Naive thymus-derived CD4-positive, alpha-beta T cell (primary cell): ENCODE data around the gene FUT2. TPM values are rescaled to one million over a fixed set of nuclear protein-coding genes. Genes with fewer than 3 reads are reported as not detected.
"Not testable (repeated sequence)": the region's sequence is repeated elsewhere in the genome, so short reads cannot be mapped to it uniquely, and the experiment has no call there.

ENCODE experiments used
- ATAC-seq: fragments of 150-1000 bp; cut with Tn5 transposase; 2 replicates; pipeline ENCODE4 v1.10.0; 2021; ENCODE audit warnings: mild to moderate bottlenecking, moderate library complexity
- CTCF ChIA-PET: fragments of 350-600 bp; sonication (Branson Sonifier 250); formaldehyde crosslinking; loops from one replicate; lab custom pipeline; 2021; ENCODE audit warnings: antibody characterized with exemption; lab: Charles Lee
- POLR2A ChIA-PET: fragments of 350-600 bp; sonication (Branson Sonifier 250); formaldehyde crosslinking; loops from one replicate; lab custom pipeline; 2021; ENCODE audit warnings: antibody characterized with exemption, inconsistent platforms; lab: Charles Lee
- DNase-seq, 9 donors: peaks; one replicate each; pipeline versions ENCODE4 v3.0.0 to v3.0.0-alpha.2; 2020 to 2022; ENCODE audit warnings: mixed read lengths in 1 of 9
- H3K27ac ChIP-seq: one replicate; pipeline ENCODE4 v1.7.0; 2013; ENCODE audit warnings: mild to moderate bottlenecking, low read depth, low read length, moderate library complexity
- H3K27me3 ChIP-seq, 2 donors: one replicate each; pipeline ENCODE4 v1.7.0; 2013; ENCODE audit warnings: low read length in 2 of 2, mild to moderate bottlenecking in 2 of 2, moderate library complexity in 2 of 2; ENCODE audit not compliant: control insufficient read depth in 2 of 2, insufficient read depth in 2 of 2
- H3K36me3 ChIP-seq, 3 experiments: 1 replicate in 2 of 3; 2 replicates in 1 of 3; pipeline ENCODE4 v1.7.0; 2013; ENCODE audit warnings: low read length in 3 of 3, mild to moderate bottlenecking in 3 of 3, moderate library complexity in 1 of 3; ENCODE audit not compliant: insufficient read depth in 3 of 3, control insufficient read depth in 2 of 3
- H3K4me1 ChIP-seq, 2 donors: one replicate each; pipeline ENCODE4 v1.7.0; 2013; ENCODE audit warnings: low read length in 2 of 2, mild to moderate bottlenecking in 2 of 2, moderate library complexity in 1 of 2; ENCODE audit not compliant: control insufficient read depth in 2 of 2, insufficient read depth in 2 of 2
- H3K4me3 ChIP-seq: 2 replicates; pipeline ENCODE4 v1.7.0; 2013; ENCODE audit warnings: mild to moderate bottlenecking, low read length
- H3K9me3 ChIP-seq, 3 experiments: 1 replicate in 2 of 3; 2 replicates in 1 of 3; pipeline ENCODE4 v1.7.0; 2013; ENCODE audit warnings: low read length in 3 of 3; ENCODE audit not compliant: control insufficient read depth in 2 of 3
- H3K27ac Mint-ChIP-seq, 9 donors: one replicate each; pipeline ENCODE4 v1.8.0; 2020 to 2022; ENCODE audit warnings: mixed read lengths in 9 of 9, mild to moderate bottlenecking in 8 of 9, moderate library complexity in 5 of 9, inconsistent platforms in 2 of 9
- H3K27me3 Mint-ChIP-seq, 5 donors: one replicate each; pipeline ENCODE4 v1.8.0; 2021 to 2022; ENCODE audit warnings: mixed read lengths in 5 of 5, mild to moderate bottlenecking in 1 of 5
- H3K36me3 Mint-ChIP-seq, 5 donors: one replicate each; pipeline ENCODE4 v1.8.0; 2020 to 2022; ENCODE audit warnings: mixed read lengths in 5 of 5, mild to moderate bottlenecking in 3 of 5, inconsistent platforms in 1 of 5
- H3K4me1 Mint-ChIP-seq, 7 donors: one replicate each; pipeline ENCODE4 v1.8.0; 2020 to 2022; ENCODE audit warnings: mixed read lengths in 7 of 7, mild to moderate bottlenecking in 3 of 7, inconsistent platforms in 1 of 7
- H3K4me3 Mint-ChIP-seq, 10 donors: one replicate each; pipeline ENCODE4 v1.8.0; 2020 to 2022; ENCODE audit warnings: mild to moderate bottlenecking in 10 of 10, mixed read lengths in 10 of 10, moderate library complexity in 6 of 10, inconsistent platforms in 2 of 10
- H3K9me3 Mint-ChIP-seq, 11 donors: one replicate each; pipeline ENCODE4 v1.8.0; 2020 to 2022; ENCODE audit warnings: mixed read lengths in 11 of 11, mild to moderate bottlenecking in 4 of 11, inconsistent platforms in 1 of 11, moderate library complexity in 1 of 11
- intact Hi-C, 2 donors: fragments of 100-400 bp; cut with micrococcal nuclease; formaldehyde crosslinking; loops; one replicate each; pipeline ENCODE4 v1.15.1; 2023
- polyA plus RNA-seq, 2 donors: library from polyadenylated mRNA; unstranded; fragments of 300-500 nt; fragmentation: Illumina TruSeq; gene quantifications; one replicate each; pipeline ENCODE4 v1.2.3, GENCODE V29; 2021
- total RNA-seq, 6 experiments: library from RNA in 5 of 6; stranded (reverse) in 5 of 6; gene quantifications; 1 replicate in 5 of 6; 2 replicates in 1 of 6; pipeline ENCODE4 v1.2.3 and lab custom pipeline; 2021 to 2026

FUT2 gene
- total and polyA plus RNA-seq, 7 experiments from 2014 or later, result 0.09 to 0.78 TPM; not detected in 5

- ChIA-PET CTCF (interaction anchor here (1.0 kb wide), 1 partner anchor 24 kb away, joined by 3 read pairs; no protein-coding TSS in a partner anchor), POLR2A (interaction anchor here (0.9 to 3.8 kb wide), 6 partner anchors 10 to 251 kb away, joined by 3 to 21 read pairs (median 3); partner anchors contain the start of genes CA11, RPL18 and SPHK2)
- ATAC-seq (no peak), DNase-seq (no peak)
- peaks cover 0 to 2% (median 0%) of the 10 kb centered on the region in 11 donors for H3K9me3 Mint-ChIP-seq
- intact Hi-C loops, result loop anchor here (1.0 to 5.0 kb wide), 13 partner anchors 10 to 370 kb away; partner anchors contain the start of genes DBP (in 2 of the 2), GYS1 (in 2 of the 2), RUVBL2 (in 2 of the 2) and CA11 (in 1 of the 2)
- peak overlapping the region; percentile 75 to 91 (median 86) for H3K4me3 Mint-ChIP-seq
- H3K9me3 ChIP-seq, result no peaks in the 10 kb centered on the region
- H3K36me3 ChIP-seq, result peaks cover 0 to 4% (median 0%) of the 10 kb centered on the region in 3 experiments
- H3K4me1 Mint-ChIP-seq, result peaks cover 9 to 24% (median 20%) of the 10 kb centered on the region in 7 donors
- H3K27ac Mint-ChIP-seq, result peak overlapping the region in 8 of 9 donors; percentile 26 to 87 (median 70)
- peak overlapping the region; percentile 95 for H3K4me3 ChIP-seq
- peaks cover 11 to 12% of the 10 kb centered on the region in 2 donors for H3K4me1 ChIP-seq
- H3K36me3 Mint-ChIP-seq, result peaks cover 0 to 8% (median 0%) of the 10 kb centered on the region in 5 donors
- no peaks in the 10 kb centered on the region for H3K27me3 Mint-ChIP-seq
- H3K27ac ChIP-seq, result peak overlapping the region; percentile 79
- H3K27me3 ChIP-seq, result no peaks in the 10 kb centered on the region
These were observed 19.2 kb downstream of the FUT2 start for GRCh38 chr19:48714759-48715675.

GRCh38 chr19:48715681-48716171 lies 20.0 kb downstream of the FUT2 start:
- no peaks in the 10 kb centered on the region for H3K27me3 Mint-ChIP-seq
- peaks cover 0 to 8% (median 0%) of the 10 kb centered on the region in 5 donors for H3K36me3 Mint-ChIP-seq
- H3K4me3 Mint-ChIP-seq, result peak overlapping the region in 7 of 10 donors; percentile 21 to 88 (median 47)
- Histone ChIP-seq H3K27ac (no peak overlapping the region), H3K9me3 (no peaks in the 10 kb centered on the region), H3K4me3 (no peak overlapping the region), H3K4me1 (peaks cover 11 to 12% of the 10 kb centered on the region in 2 donors), H3K36me3 (peaks cover 0 to 4% (median 0%) of the 10 kb centered on the region in 3 experiments), H3K27me3 (no peaks in the 10 kb centered on the region)
- H3K9me3 Mint-ChIP-seq, result peaks cover 0 to 2% (median 0%) of the 10 kb centered on the region in 11 donors
- peak overlapping the region in 1 of 9 donors; percentile 88 for H3K27ac Mint-ChIP-seq
- ChIA-PET POLR2A (interaction anchor here (3.8 kb wide), 1 partner anchor 10 kb away, joined by 21 read pairs; no protein-coding TSS in a partner anchor), CTCF (no interaction called here)
- ATAC-seq (no peak), DNase-seq (no peak)
- intact Hi-C loops, result loop anchor here (2.0 kb wide), 2 partner anchors 223 to 247 kb away; partner anchors contain the start of gene CYTH2 (in 1 of the 2)
- peaks cover 13 to 28% (median 23%) of the 10 kb centered on the region in 7 donors for H3K4me1 Mint-ChIP-seq

GRCh38 chr19:48716562-48717291 lies 21.0 kb downstream of the FUT2 start:
- no peak for DNase-seq
- H3K4me3 Mint-ChIP-seq, result peak overlapping the region in 6 of 10 donors; percentile 4 to 60 (median 34)
- Histone ChIP-seq H3K27me3 (no peaks in the 10 kb centered on the region), H3K27ac (no peak overlapping the region), H3K9me3 (no peaks in the 10 kb centered on the region), H3K4me3 (no peak overlapping the region), H3K4me1 (peaks cover 17% of the 10 kb centered on the region in 2 donors), H3K36me3 (peaks cover 0 to 4% (median 0%) of the 10 kb centered on the region in 3 experiments)
- no peak for ATAC-seq
- peaks cover 19 to 35% (median 28%) of the 10 kb centered on the region in 7 donors for H3K4me1 Mint-ChIP-seq
- POLR2A ChIA-PET, result interaction anchor here (3.8 kb wide), 1 partner anchor 9 kb away, joined by 21 read pairs; no protein-coding TSS in a partner anchor
- no peaks in the 10 kb centered on the region for H3K27me3 Mint-ChIP-seq
- no peaks in the 10 kb centered on the region for H3K9me3 Mint-ChIP-seq
- intact Hi-C loops, result no loop called here
- H3K27ac Mint-ChIP-seq, result peak overlapping the region in 4 of 9 donors; percentile 32 to 82 (median 64)
- CTCF ChIA-PET, result interaction anchor here (0.8 kb wide), 1 partner anchor 31 kb away, joined by 3 read pairs; no protein-coding TSS in a partner anchor
- peaks cover 0 to 2% (median 0%) of the 10 kb centered on the region in 5 donors for H3K36me3 Mint-ChIP-seq

DNA sequence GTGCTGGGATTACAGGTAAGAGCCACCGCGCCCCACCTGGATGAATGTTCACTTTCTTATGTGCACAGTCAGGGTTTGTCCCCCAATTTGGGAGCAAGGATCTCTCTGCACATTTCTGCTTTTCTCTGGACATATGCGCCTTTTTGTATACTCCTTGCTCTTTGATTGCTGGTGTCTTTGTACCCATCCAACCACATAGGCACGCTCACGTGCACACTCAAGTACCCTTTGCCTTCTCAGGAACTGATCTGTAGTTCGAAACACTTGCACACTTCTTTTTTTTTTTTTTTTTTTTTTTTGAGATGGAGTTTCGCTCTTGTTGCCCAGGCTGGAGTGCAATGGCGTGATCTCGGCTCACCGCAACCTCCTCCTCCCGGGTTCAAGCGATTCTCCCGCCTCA lies 22.3 kb downstream of the FUT2 start:
- H3K4me3 ChIP-seq, H3K27me3 Mint-ChIP-seq, H3K36me3 ChIP-seq, H3K9me3 Mint-ChIP-seq, POLR2A ChIA-PET, H3K9me3 ChIP-seq, H3K27me3 ChIP-seq, ATAC-seq, H3K27ac ChIP-seq, intact Hi-C loops, CTCF ChIA-PET, DNase-seq, H3K27ac Mint-ChIP-seq, H3K36me3 Mint-ChIP-seq: not testable (repeated sequence)
- Mint-ChIP-seq H3K4me1 (peaks cover 14 to 31% (median 24%) of the 10 kb centered on the region in 7 donors), H3K4me3 (peak overlapping the region in 1 of 10 donors; percentile 43)
- H3K4me1 ChIP-seq, result peaks cover 13 to 15% of the 10 kb centered on the region in 2 donors

- no peak overlapping the region for H3K4me3 ChIP-seq
- no peak for DNase-seq
- H3K36me3 ChIP-seq, result peaks cover 0 to 1% (median 0%) of the 10 kb centered on the region in 3 experiments
- Mint-ChIP-seq H3K27me3 (no peaks in the 10 kb centered on the region), H3K4me1 (peaks cover 12 to 25% (median 22%) of the 10 kb centered on the region in 7 donors), H3K4me3 (peak overlapping the region in 3 of 10 donors; percentile 4 to 17 (median 17)), H3K9me3 (no peaks in the 10 kb centered on the region), H3K27ac (peak overlapping the region in 1 of 9 donors; percentile 63), H3K36me3 (no peaks in the 10 kb centered on the region)
- no peaks in the 10 kb centered on the region for H3K9me3 ChIP-seq
- no peak overlapping the region for H3K27ac ChIP-seq
- no peaks in the 10 kb centered on the region for H3K27me3 ChIP-seq
- peaks cover 8 to 9% of the 10 kb centered on the region in 2 donors for H3K4me1 ChIP-seq
- ChIA-PET POLR2A (no interaction called here), CTCF (no interaction called here)
- ATAC-seq, result no peak
- intact Hi-C loops, result no loop called here
These were observed 23.0 kb downstream of the FUT2 start for GRCh38 chr19:48718711-48719231.
